Peyer's patch (tissue), 4 donors: ENCODE measurements around the gene DYNC1I2. TPM values are rescaled to one million over a fixed set of nuclear protein-coding genes. Genes with fewer than 3 reads are reported as not detected.

Experiments
- DNase-seq, 3 donors: peaks; one replicate each; pipeline ENCODE4 v3.0.0-alpha.2; 2017 to 2019
- H3K27ac ChIP-seq, 4 donors: fragments of 200-600 bp; sonication (generic); one replicate each; pipeline ENCODE4 v1.5.1; 2016 to 2019
- H3K27me3 ChIP-seq, 2 donors: fragments of 200-600 bp; sonication (generic); one replicate each; pipeline ENCODE4 v1.5.1; 2019
- H3K36me3 ChIP-seq, 3 donors: fragments of 200-600 bp; sonication (generic); one replicate each; pipeline ENCODE4 v1.5.1; 2016 to 2019
- H3K4me1 ChIP-seq, 4 donors: fragments of 200-600 bp; sonication (generic); one replicate each; pipeline ENCODE4 v1.5.1; 2016 to 2019
- H3K4me3 ChIP-seq, 4 donors: fragments of 200-600 bp; sonication (generic); 1 replicate in 3 of 4; 2 replicates in 1 of 4; pipeline ENCODE4 v1.5.1; 2016 to 2019; ENCODE audit warnings: mild to moderate bottlenecking in 1 of 4
- H3K9me3 ChIP-seq, 4 donors: fragments of 200-600 bp; sonication (generic); one replicate each; pipeline ENCODE4 v1.5.1; 2016 to 2019; ENCODE audit warnings: mild to moderate bottlenecking in 1 of 4
- POLR2A ChIP-seq, 2 donors: fragments of 450-650 bp; IDR thresholded peaks; one replicate each; pipeline ENCODE4 v1.5.1; 2017; ENCODE audit warnings: antibody characterized with exemption in 2 of 2, mild to moderate bottlenecking in 2 of 2, moderate library complexity in 2 of 2
- total RNA-seq, 4 donors: library from RNA; depleted of rRNA; stranded (reverse); fragments of >200 nt; gene quantifications; one replicate each; pipeline ENCODE4 v1.1.0, GENCODE V29; 2016
- TF ChIP-seq, protein P1 (sequence below), 6 experiments: fragments of 450-650 bp in 4 of 6; fragments of 200-600 bp in 2 of 6; sonication (generic) in 1 of 6; IDR thresholded peaks; one replicate each; pipeline ENCODE4 v1.5.1; 2017 to 2019; ENCODE audit warnings: antibody characterized with exemption in 6 of 6, mild to moderate bottlenecking in 3 of 6, moderate library complexity in 1 of 6

DYNC1I2 gene
- total RNA-seq, 4 donors from 2014 or later = 72.4 to 153 (median 86.0) TPM

DNA sequence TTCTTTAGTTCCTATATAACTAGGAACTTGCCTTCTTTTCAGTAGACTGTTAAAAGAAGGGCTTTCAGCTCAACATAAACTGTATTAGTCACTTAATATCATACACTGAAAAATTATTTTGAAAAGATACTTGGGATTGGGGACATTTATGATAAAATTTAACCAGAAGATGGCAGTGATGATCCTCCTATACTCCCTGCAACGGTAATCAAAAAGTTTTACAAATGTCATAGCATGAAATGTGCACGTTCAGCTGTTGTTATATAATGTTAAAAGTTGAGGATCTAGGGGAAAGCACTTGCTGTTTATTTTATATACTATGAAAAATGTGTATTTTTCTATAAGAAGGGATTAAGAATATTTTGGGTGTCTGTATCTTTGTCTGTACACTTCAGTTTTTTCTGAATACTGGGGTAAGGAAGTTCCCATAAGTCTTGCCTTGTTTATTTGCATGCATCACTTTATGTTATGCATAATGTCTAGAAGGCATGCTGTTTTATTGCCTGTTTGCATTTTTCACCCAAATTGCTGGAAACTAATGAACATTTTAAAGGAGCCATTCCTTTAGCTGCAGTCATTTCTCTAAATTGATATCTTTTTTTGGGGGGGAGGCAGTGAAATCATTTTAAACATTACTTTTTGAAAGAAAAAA, 19.0 kb downstream of the DYNC1I2 start:
- Histone ChIP-seq H3K4me1 (no peaks in the 10 kb centered on the region), H3K27me3 (no peaks in the 10 kb centered on the region), H3K4me3 (no peak overlapping the region), H3K9me3 (no peaks in the 10 kb centered on the region), H3K27ac (no peak overlapping the region), H3K36me3 (peaks cover 0 to 10% (median 0%) of the 10 kb centered on the region in 3 donors)
- DNase-seq = no peak
- TF ChIP-seq, protein P1, sequence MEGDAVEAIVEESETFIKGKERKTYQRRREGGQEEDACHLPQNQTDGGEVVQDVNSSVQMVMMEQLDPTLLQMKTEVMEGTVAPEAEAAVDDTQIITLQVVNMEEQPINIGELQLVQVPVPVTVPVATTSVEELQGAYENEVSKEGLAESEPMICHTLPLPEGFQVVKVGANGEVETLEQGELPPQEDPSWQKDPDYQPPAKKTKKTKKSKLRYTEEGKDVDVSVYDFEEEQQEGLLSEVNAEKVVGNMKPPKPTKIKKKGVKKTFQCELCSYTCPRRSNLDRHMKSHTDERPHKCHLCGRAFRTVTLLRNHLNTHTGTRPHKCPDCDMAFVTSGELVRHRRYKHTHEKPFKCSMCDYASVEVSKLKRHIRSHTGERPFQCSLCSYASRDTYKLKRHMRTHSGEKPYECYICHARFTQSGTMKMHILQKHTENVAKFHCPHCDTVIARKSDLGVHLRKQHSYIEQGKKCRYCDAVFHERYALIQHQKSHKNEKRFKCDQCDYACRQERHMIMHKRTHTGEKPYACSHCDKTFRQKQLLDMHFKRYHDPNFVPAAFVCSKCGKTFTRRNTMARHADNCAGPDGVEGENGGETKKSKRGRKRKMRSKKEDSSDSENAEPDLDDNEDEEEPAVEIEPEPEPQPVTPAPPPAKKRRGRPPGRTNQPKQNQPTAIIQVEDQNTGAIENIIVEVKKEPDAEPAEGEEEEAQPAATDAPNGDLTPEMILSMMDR (IDR thresholded peaks at IDR 0.05) = peak in 4 of 6 experiments; percentile 4 to 31 (median 22)
- no peak for TF ChIP-seq POLR2A (IDR thresholded peaks at IDR 0.05)

- DNase-seq = no peak
- H3K9me3 ChIP-seq = no peaks in the 10 kb centered on the region
- TF ChIP-seq, protein P1 (IDR thresholded peaks at IDR 0.05) = no peak
- no peak for TF ChIP-seq POLR2A (IDR thresholded peaks at IDR 0.05)
- no peak overlapping the region for H3K27ac ChIP-seq
- no peaks in the 10 kb centered on the region for H3K27me3 ChIP-seq
- no peak overlapping the region for H3K4me3 ChIP-seq
- H3K4me1 ChIP-seq = no peaks in the 10 kb centered on the region
- H3K36me3 ChIP-seq = peaks cover 0 to 11% (median 0%) of the 10 kb centered on the region in 3 donors
Measured at GRCh38 chr2:171707752-171708151, 20.5 kb downstream of the DYNC1I2 start.

DNA sequence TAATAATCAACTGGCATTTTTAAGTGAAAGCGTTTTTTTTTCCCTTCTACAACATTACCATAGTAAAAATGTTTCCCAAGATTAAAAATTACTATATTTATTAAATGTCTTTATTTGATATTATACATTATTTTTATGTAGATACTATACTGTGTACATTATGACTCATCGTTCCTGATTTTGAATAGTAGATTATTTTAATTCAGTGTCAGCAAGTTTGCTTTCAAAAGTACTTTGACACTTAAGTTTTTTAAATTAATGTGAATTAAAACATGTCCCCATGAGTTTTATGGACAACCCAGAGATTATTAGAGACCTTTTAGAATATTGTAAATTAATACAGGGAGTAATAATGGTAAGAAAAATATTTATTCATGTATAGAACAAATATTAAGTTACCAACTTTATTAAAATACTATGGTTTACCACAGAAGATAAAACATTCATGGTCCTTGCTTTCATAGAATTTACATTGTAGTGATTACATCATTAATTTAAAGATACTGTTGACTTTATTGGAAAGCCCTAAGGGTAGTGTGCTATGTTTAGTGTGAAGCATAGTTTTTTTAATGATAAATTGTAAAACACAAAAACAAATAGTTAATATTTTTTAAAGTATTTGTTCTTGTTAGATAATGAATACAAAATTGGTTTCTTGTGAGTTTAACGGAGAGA, 21.9 kb downstream of the DYNC1I2 start:
- TF ChIP-seq, protein P1 (IDR thresholded peaks at IDR 0.05) = no peak
- no peak for TF ChIP-seq POLR2A (IDR thresholded peaks at IDR 0.05)
- H3K9me3 ChIP-seq = no peaks in the 10 kb centered on the region
- H3K36me3 ChIP-seq = peaks cover 0 to 11% (median 0%) of the 10 kb centered on the region in 3 donors
- H3K27ac ChIP-seq = no peak overlapping the region
- H3K4me1 ChIP-seq = no peaks in the 10 kb centered on the region
- H3K4me3 ChIP-seq = no peak overlapping the region
- H3K27me3 ChIP-seq = no peaks in the 10 kb centered on the region
- no peak for DNase-seq

- Histone ChIP-seq H3K4me1 (no peaks in the 10 kb centered on the region), H3K27me3 (no peaks in the 10 kb centered on the region), H3K36me3 (peaks cover 0 to 21% (median 0%) of the 10 kb centered on the region in 3 donors), H3K9me3 (no peaks in the 10 kb centered on the region), H3K27ac (no peak overlapping the region), H3K4me3 (no peak overlapping the region)
- no peak for TF ChIP-seq POLR2A (IDR thresholded peaks at IDR 0.05)
- TF ChIP-seq, protein P1 (IDR thresholded peaks at IDR 0.05) = no peak
- no peak for DNase-seq
Measured at GRCh38 chr2:171711351-171711750, 24.1 kb downstream of the DYNC1I2 start.

DNA sequence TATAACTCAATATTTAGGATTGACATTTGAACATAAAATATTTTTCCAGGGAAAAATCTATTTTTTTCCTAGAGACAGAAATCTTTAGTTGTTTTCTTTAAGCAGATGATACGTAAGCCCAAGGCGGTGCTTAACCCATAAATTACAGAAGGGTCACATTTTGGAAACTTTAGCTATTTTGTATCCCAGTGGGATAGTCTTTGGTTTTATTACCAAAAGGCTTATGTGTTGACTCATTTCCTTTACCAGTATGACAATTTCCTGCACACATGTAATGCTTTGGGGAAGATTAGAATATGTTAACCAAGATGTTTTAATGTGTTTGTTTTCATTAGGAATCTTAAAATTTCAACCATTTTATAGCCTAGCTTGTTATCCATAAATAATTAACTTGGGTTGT, 24.8 kb downstream of the DYNC1I2 start:
- H3K27ac ChIP-seq = no peak overlapping the region
- H3K27me3 ChIP-seq = no peaks in the 10 kb centered on the region
- TF ChIP-seq, protein P1 (IDR thresholded peaks at IDR 0.05) = no peak
- TF ChIP-seq POLR2A (IDR thresholded peaks at IDR 0.05) = no peak
- no peaks in the 10 kb centered on the region for H3K4me1 ChIP-seq
- no peak overlapping the region for H3K4me3 ChIP-seq
- H3K9me3 ChIP-seq = no peaks in the 10 kb centered on the region
- no peak for DNase-seq
- peaks cover 0 to 26% (median 0%) of the 10 kb centered on the region in 3 donors for H3K36me3 ChIP-seq
